Smooth muscle cell (in vitro differentiated cells): Measurements from ENCODE around the gene DNAAF5. TPM values are rescaled to one million over a fixed set of nuclear protein-coding genes. Genes with fewer than 3 reads are reported as not detected.
A peak's percentile ranks its signal among the peaks of the same experiment; 100 is the strongest.

Experiments used
- DNase-seq: peaks from one replicate; lab custom pipeline; 2025; ENCODE audit not compliant: unreplicated experiment; lab: John Stamatoyannopoulos, UW
- H2AFZ ChIP-seq: fragments of 200-600 bp; sonication (generic); 2 replicates; pipeline ENCODE4 v1.6.0; 2016; ENCODE audit warnings: antibody characterized with exemption, low read depth, mild to moderate bottlenecking
- H3F3A ChIP-seq: fragments of 200-600 bp; sonication (generic); 2 replicates; pipeline ENCODE4 v1.6.0; 2017; ENCODE audit warnings: antibody characterized with exemption, low read depth
- H3K27ac ChIP-seq: fragments of 200-600 bp; sonication (generic); 2 replicates; pipeline ENCODE4 v1.5.1; 2016; ENCODE audit warnings: low read depth, mild to moderate bottlenecking
- H3K27me3 ChIP-seq: fragments of 200-600 bp; sonication (generic); 2 replicates; pipeline ENCODE4 v1.6.1; 2016; ENCODE audit warnings: low read depth, mild to moderate bottlenecking
- H3K36me3 ChIP-seq: fragments of 200-600 bp; sonication (generic); 2 replicates; pipeline ENCODE4 v1.5.1; 2016; ENCODE audit warnings: low read depth
- H3K4me1 ChIP-seq: fragments of 200-600 bp; sonication (generic); 2 replicates; pipeline ENCODE4 v1.5.1; 2016; ENCODE audit warnings: low read depth
- H3K4me2 ChIP-seq: fragments of 200-600 bp; sonication (generic); 2 replicates; pipeline ENCODE4 v1.6.0; 2016; ENCODE audit warnings: mild to moderate bottlenecking
- H3K4me3 ChIP-seq: fragments of 200-600 bp; sonication (generic); 2 replicates; pipeline ENCODE4 v1.5.1; 2016; ENCODE audit warnings: mild to moderate bottlenecking
- H3K79me2 ChIP-seq: fragments of 200-600 bp; sonication (generic); 2 replicates; pipeline ENCODE4 v1.6.0; 2016; ENCODE audit warnings: low read depth, mild to moderate bottlenecking
- H3K9ac ChIP-seq: fragments of 200-600 bp; sonication (generic); 2 replicates; pipeline ENCODE4 v1.6.0; 2016; ENCODE audit warnings: low read depth
- H3K9me3 ChIP-seq: fragments of 200-600 bp; sonication (generic); replicated peaks from 2 replicates; pipeline ENCODE4 v1.5.1; 2016; ENCODE audit warnings: low read depth
- H4K20me1 ChIP-seq: fragments of 200-600 bp; sonication (generic); 2 replicates; pipeline ENCODE4 v1.6.0; 2016; ENCODE audit warnings: low read depth
- WGBS: methylation state at CpG from one replicate; pipeline ENCODE4 v1.1.7; 2016; ENCODE audit warnings: low lambda C conversion rate; 5-methylcytosine and 5-hydroxymethylcytosine counted together
- polyA plus RNA-seq: library from polyadenylated mRNA; unstranded; fragments of >200 nt; fragmentation: Nextera tagmentation; extraction: Ambion mirVana; gene quantifications from 2 replicates; pipeline ENCODE4 v1.2.1, GENCODE V29; 2016
- total RNA-seq: library from RNA; depleted of rRNA; stranded (reverse); fragments of >200 nt; gene quantifications from 2 replicates; pipeline ENCODE4 v1.2.3, GENCODE V29; 2014
- TF ChIP-seq, protein P1 (sequence below): fragments of 200-600 bp; sonication (generic); IDR thresholded peaks from 2 replicates; pipeline ENCODE4 v1.5.1; 2017; ENCODE audit warnings: borderline replicate concordance, mild to moderate bottlenecking, antibody characterized with exemption; ENCODE audit not compliant: insufficient read depth, poor library complexity, severe bottlenecking

The DNAAF5 gene
- total and polyA plus RNA-seq, 2 experiments from 2014 or later, result 13.9 to 17.0 TPM

DNA sequence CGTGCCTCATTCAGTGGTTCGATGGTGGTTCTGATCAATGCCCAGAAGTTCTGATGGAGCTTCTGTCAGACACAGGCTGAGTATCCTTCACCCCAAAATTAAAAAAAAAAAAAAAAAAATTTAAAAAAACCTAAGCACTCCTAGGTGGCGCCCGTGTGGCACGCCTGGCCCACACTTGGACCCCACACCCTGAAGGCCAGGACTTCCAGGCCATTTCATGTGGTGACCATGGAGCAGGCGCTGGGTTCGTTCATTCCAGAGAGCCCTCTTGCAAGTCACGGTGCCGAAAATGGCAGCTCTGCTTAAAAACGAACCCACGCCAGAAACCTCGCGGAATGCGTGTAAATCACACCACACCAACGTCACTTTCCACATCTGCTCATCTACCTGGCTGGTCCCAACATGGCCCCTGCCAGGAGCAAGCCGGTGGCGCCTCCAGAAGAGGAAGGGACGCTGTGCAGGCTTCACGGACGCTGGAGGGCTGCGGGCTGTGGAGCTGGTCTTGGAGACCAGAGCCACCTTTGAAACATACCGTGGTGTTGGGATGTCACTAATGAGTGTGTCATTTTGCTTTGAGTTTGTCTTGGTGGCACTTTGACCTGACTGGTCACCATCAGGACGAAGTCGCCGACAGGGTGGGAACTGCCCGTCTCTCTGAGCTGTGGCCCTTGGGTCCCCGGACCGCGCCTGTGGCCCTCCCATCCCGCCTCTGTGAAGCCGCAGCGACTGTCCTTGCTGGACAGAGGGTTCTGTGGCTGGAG, 46.5 kb downstream of the DNAAF5 start:
- no peaks in the 10 kb centered on the region for H3K9me3 ChIP-seq
- WGBS, result 97% methylated on average over 32 of the region's 32 CpGs
- H4K20me1 ChIP-seq, result no peaks in the 10 kb centered on the region
- no peak overlapping the region for H3K9ac ChIP-seq
- H3K27me3 ChIP-seq, result no peaks in the 10 kb centered on the region
- no peaks in the 10 kb centered on the region for H3K79me2 ChIP-seq
- no peaks in the 10 kb centered on the region for H3K4me1 ChIP-seq
- no peak overlapping the region for H2AFZ ChIP-seq
- no peaks in the 10 kb centered on the region for H3K36me3 ChIP-seq
- H3K27ac ChIP-seq, result no peak overlapping the region
- peaks cover 4% of the 10 kb centered on the region for H3F3A ChIP-seq
- DNase-seq, result no peak
- H3K4me2 ChIP-seq, result no peak overlapping the region
- H3K4me3 ChIP-seq, result no peak overlapping the region
- TF ChIP-seq, protein P1, sequence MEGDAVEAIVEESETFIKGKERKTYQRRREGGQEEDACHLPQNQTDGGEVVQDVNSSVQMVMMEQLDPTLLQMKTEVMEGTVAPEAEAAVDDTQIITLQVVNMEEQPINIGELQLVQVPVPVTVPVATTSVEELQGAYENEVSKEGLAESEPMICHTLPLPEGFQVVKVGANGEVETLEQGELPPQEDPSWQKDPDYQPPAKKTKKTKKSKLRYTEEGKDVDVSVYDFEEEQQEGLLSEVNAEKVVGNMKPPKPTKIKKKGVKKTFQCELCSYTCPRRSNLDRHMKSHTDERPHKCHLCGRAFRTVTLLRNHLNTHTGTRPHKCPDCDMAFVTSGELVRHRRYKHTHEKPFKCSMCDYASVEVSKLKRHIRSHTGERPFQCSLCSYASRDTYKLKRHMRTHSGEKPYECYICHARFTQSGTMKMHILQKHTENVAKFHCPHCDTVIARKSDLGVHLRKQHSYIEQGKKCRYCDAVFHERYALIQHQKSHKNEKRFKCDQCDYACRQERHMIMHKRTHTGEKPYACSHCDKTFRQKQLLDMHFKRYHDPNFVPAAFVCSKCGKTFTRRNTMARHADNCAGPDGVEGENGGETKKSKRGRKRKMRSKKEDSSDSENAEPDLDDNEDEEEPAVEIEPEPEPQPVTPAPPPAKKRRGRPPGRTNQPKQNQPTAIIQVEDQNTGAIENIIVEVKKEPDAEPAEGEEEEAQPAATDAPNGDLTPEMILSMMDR, result no peak

DNA sequence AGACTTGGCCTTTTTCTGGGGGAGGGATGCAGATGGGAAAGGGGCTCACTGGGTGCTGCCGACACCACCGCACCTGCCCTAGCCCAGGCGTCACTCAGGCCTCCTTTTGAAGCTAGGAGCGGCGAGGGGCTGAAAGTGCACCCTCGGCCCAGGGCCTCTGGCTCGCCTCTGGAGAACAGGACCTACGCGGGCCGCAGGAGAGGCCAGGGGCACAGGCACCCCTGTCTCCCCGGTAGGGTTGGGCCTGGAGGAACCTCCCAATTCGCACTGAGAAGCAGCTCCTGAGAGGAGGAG, 47.1 kb downstream of the DNAAF5 start:
- Histone ChIP-seq H3K4me3 (no peak overlapping the region), H3K4me2 (no peak overlapping the region), H3K9ac (no peak overlapping the region), H3F3A (peaks cover 4% of the 10 kb centered on the region), H3K27me3 (no peaks in the 10 kb centered on the region), H3K27ac (no peak overlapping the region), H3K9me3 (no peaks in the 10 kb centered on the region), H3K4me1 (no peaks in the 10 kb centered on the region), H4K20me1 (no peaks in the 10 kb centered on the region), H3K79me2 (no peaks in the 10 kb centered on the region), H3K36me3 (no peaks in the 10 kb centered on the region), H2AFZ (no peak overlapping the region)
- WGBS, result 97% methylated on average over 12 of the region's 12 CpGs
- TF ChIP-seq, protein P1, result no peak
- no peak for DNase-seq

DNA sequence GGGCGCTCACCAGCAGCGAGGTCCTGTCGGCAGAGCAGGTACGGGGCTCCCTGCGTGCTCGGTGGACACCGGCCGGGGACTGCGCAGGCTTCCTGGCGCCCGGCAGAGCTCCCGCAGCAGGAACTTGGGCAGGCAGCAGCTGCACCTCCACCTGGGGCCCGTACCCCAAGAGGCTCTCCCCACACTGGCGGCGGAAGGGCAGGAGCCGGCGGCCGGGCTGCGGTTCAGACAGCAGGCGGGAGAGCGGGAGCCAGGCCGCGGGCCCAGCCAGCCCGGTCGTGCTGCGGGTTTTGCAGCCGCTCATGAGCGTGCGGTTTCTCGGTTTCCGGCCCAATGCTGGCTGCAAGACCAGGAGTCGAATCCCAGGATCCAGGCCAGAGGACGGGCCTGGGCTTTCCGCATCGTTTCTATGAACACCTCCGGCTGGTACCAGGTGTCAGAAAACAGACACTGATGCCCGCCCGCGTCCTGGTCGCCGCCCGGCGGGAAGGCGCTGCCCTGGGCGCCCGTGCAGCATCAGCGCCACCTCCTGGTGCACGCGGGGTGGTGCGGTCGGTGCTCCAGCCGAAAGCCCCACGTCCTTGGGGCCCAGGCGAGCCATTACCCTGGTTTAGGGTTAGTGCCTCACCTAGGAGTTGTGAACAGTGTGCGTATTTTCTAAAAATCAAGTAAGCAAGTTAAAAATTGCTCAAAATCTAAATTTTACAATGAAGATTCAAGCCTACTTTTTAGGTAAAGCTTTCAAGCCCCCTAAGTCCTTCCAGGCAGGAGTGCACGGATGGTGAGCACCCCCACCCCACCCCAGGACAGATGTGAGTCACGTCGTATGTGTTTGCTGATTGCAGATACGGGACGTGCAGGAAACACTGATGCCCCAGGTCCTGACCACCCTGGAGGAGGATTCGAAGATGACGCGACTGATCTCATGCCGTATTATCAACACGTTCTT, 47.9 kb downstream of the DNAAF5 start:
- H3K9me3 ChIP-seq, result no peaks in the 10 kb centered on the region
- no peaks in the 10 kb centered on the region for H3K27me3 ChIP-seq
- WGBS, result 67% methylated on average over 62 of the region's 65 CpGs
- TF ChIP-seq, protein P1, result peak; percentile 98
- H3K4me3 ChIP-seq, result no peak overlapping the region
- no peaks in the 10 kb centered on the region for H4K20me1 ChIP-seq
- no peak overlapping the region for H3K27ac ChIP-seq
- no peak overlapping the region for H3K9ac ChIP-seq
- no peaks in the 10 kb centered on the region for H3K79me2 ChIP-seq
- no peaks in the 10 kb centered on the region for H3K4me1 ChIP-seq
- no peak overlapping the region for H3K4me2 ChIP-seq
- H3K36me3 ChIP-seq, result no peaks in the 10 kb centered on the region
- DNase-seq, result peak; percentile 17
- H2AFZ ChIP-seq, result no peak overlapping the region
- H3F3A ChIP-seq, result peaks cover 4% of the 10 kb centered on the region
